Stimulated activated CD4-positive, alpha-beta T cell treated with anti-CD3 and anti-CD28 coated beads, TNF-alpha, amount 100 ng/mL, for 1 hour (primary cell): ENCODE data around the gene HRH3.

Source experiments
- DNase-seq, 3 donors: peaks; one replicate each; pipeline ENCODE4 v3.0.0-alpha.2; 2020; ENCODE audit warnings: low read depth in 3 of 3, low spot score in 1 of 3

HRH3 gene

GRCh38 chr20:62181808-62182207 lies 38.3 kb downstream of the HRH3 start:
- DNase-seq, result no peak

- DNase-seq, result no peak
Measured at GRCh38 chr20:62179162-62179504, 40.9 kb downstream of the HRH3 start.

GRCh38 chr20:62178316-62179161 lies 41.5 kb downstream of the HRH3 start:
- no peak for DNase-seq

- no peak for DNase-seq
Measured at GRCh38 chr20:62177307-62177706, 42.8 kb downstream of the HRH3 start.

GRCh38 chr20:62176866-62177265 lies 43.2 kb downstream of the HRH3 start:
- no peak for DNase-seq

- no peak for DNase-seq
Measured at GRCh38 chr20:62175711-62176110, 44.4 kb downstream of the HRH3 start.

- no peak for DNase-seq
Measured at GRCh38 chr20:62174870-62175624, 45.0 kb downstream of the HRH3 start.

- DNase-seq, result no peak
Measured at GRCh38 chr20:62174021-62174804, 45.9 kb downstream of the HRH3 start.

GRCh38 chr20:62172666-62173065 lies 47.4 kb downstream of the HRH3 start:
- no peak for DNase-seq

GRCh38 chr20:62171245-62171644 lies 48.8 kb downstream of the HRH3 start:
- no peak for DNase-seq

GRCh38 chr20:62170536-62170935 lies 49.5 kb downstream of the HRH3 start:
- no peak for DNase-seq

- no peak for DNase-seq
Measured at GRCh38 chr20:62168890-62169435, 51.1 kb downstream of the HRH3 start.

- DNase-seq, result no peak
Measured at GRCh38 chr20:62168061-62168460, 52.0 kb downstream of the HRH3 start.

- DNase-seq, result no peak
Measured at GRCh38 chr20:62167474-62167873, 52.6 kb downstream of the HRH3 start.

- no peak for DNase-seq
Measured at GRCh38 chr20:62165762-62166399, 54.2 kb downstream of the HRH3 start.
